ENCODE results near the gene ALG9.

ALG9 gene

GRCh38 chr11:111846063-111846462 lies 25.3 kb downstream of the ALG9 start:
- no peak for TF ChIP-seq CTCF (IDR thresholded peaks at IDR 0.05)
- Histone ChIP-seq H2AFZ (no peak overlapping the region), H3K9ac (no peak overlapping the region), H3K4me2 (ENCODE audit: low read length) (no peak overlapping the region), H3K79me2 (no peaks in the 10 kb centered on the region), H3K27me3 (ENCODE audit: control insufficient read depth, insufficient read depth, low read length) (no peaks in the 10 kb centered on the region), H3K36me3 (ENCODE audit: control insufficient read depth, insufficient read depth, low read length) (no peaks in the 10 kb centered on the region), H3K4me3 (ENCODE audit: low read depth, low read length) (no peak overlapping the region), H3K4me1 (no peaks in the 10 kb centered on the region), H3K9me3 (ENCODE audit: control insufficient read depth, low read length) (no peaks in the 10 kb centered on the region), H3K27ac (no peak overlapping the region)

- Histone ChIP-seq H3K27ac (no peak overlapping the region), H3K36me3 (ENCODE audit: control insufficient read depth, insufficient read depth, low read length) (no peaks in the 10 kb centered on the region), H3K9me3 (ENCODE audit: control insufficient read depth, low read length) (no peaks in the 10 kb centered on the region)
Observed at GRCh38 chr11:111845276-111846028, 25.9 kb downstream of the ALG9 start.

GRCh38 chr11:111843661-111844060 lies 27.7 kb downstream of the ALG9 start:
- H3K4me3 ChIP-seq (ENCODE audit: low read depth, low read length): no peak overlapping the region
- no peak overlapping the region for H3K4me2 ChIP-seq (ENCODE audit: low read length)
- H3K36me3 ChIP-seq (ENCODE audit: control insufficient read depth, insufficient read depth, low read length): no peaks in the 10 kb centered on the region
- no peak overlapping the region for H3K9ac ChIP-seq
- no peaks in the 10 kb centered on the region for H3K79me2 ChIP-seq
- no peaks in the 10 kb centered on the region for H3K4me1 ChIP-seq
- H3K27ac ChIP-seq: no peak overlapping the region
- no peaks in the 10 kb centered on the region for H3K9me3 ChIP-seq (ENCODE audit: control insufficient read depth, low read length)
- no peaks in the 10 kb centered on the region for H3K27me3 ChIP-seq (ENCODE audit: control insufficient read depth, insufficient read depth, low read length)
- no peak overlapping the region for H2AFZ ChIP-seq
- no peak for TF ChIP-seq CTCF (IDR thresholded peaks at IDR 0.05)

More at GRCh38 chr11:111845276-111846028, 25.9 kb downstream of the ALG9 start:
- no peak overlapping the region for H3K4me3 ChIP-seq (ENCODE audit: low read depth, low read length)
- H3K4me2 ChIP-seq (ENCODE audit: low read length): no peak overlapping the region
- no peak for TF ChIP-seq CTCF (IDR thresholded peaks at IDR 0.05)
- no peaks in the 10 kb centered on the region for H3K79me2 ChIP-seq
- no peak overlapping the region for H2AFZ ChIP-seq
- no peaks in the 10 kb centered on the region for H3K4me1 ChIP-seq
- no peaks in the 10 kb centered on the region for H3K27me3 ChIP-seq (ENCODE audit: control insufficient read depth, insufficient read depth, low read length)
- no peak overlapping the region for H3K9ac ChIP-seq

- no peaks in the 10 kb centered on the region for H3K27me3 ChIP-seq (ENCODE audit: control insufficient read depth, insufficient read depth, low read length)
- no peak overlapping the region for H3K9ac ChIP-seq
- no peaks in the 10 kb centered on the region for H3K4me1 ChIP-seq
- no peaks in the 10 kb centered on the region for H3K9me3 ChIP-seq (ENCODE audit: control insufficient read depth, low read length)
- no peak overlapping the region for H3K4me2 ChIP-seq (ENCODE audit: low read length)
- no peaks in the 10 kb centered on the region for H3K79me2 ChIP-seq
- no peak overlapping the region for H2AFZ ChIP-seq
- no peaks in the 10 kb centered on the region for H3K36me3 ChIP-seq (ENCODE audit: control insufficient read depth, insufficient read depth, low read length)
- peak; percentile 83 for TF ChIP-seq CTCF (IDR thresholded peaks at IDR 0.05)
- no peak overlapping the region for H3K27ac ChIP-seq
- no peak overlapping the region for H3K4me3 ChIP-seq (ENCODE audit: low read depth, low read length)
Observed at GRCh38 chr11:111841370-111842053, 29.9 kb downstream of the ALG9 start.
